Muscle of back (tissue), 11 donors: ENCODE data around the gene GGT1. TPM values are rescaled to one million over a fixed set of nuclear protein-coding genes. Genes with fewer than 3 reads are reported as not detected.
"Not testable (repeated sequence)": the region's sequence is repeated elsewhere in the genome, so short reads cannot be mapped to it uniquely, and the experiment has no call there.

Experiments
- DNase-seq, 3 donors: peaks; one replicate each; pipeline versions ENCODE4 v3.0.0 to v3.0.0-alpha.2; 2013
- polyA plus RNA-seq, 10 donors: library from polyadenylated mRNA; unstranded; fragments of 120-200 nt; gene quantifications; one replicate each; pipeline ENCODE4 v1.2.1, GENCODE V29; 2013; ENCODE audit not compliant: insufficient read length in 10 of 10

GGT1 gene
- polyA plus RNA-seq, 10 donors = 0.88 to 4.4 (median 2.8) TPM

- no peak for DNase-seq
These were observed 7.1 kb upstream of the GGT1 start for GRCh38 chr22:24595863-24596262.

- DNase-seq = not testable (repeated sequence)
These were observed 5.9 kb upstream of the GGT1 start for GRCh38 chr22:24597076-24597475.

- DNase-seq = no peak
These were observed 3.5 kb upstream of the GGT1 start for GRCh38 chr22:24599514-24599913.

- DNase-seq = not testable (repeated sequence)
These were observed 2.9 kb upstream of the GGT1 start for GRCh38 chr22:24599958-24600715.

GRCh38 chr22:24601217-24602104 lies 1.5 kb upstream of the GGT1 start:
- no peak for DNase-seq

- not testable (repeated sequence) for DNase-seq
These were observed 766 bp upstream of the GGT1 start for GRCh38 chr22:24602105-24602749.

- DNase-seq = peak in 1 of 3 donors; percentile 34
These were observed 1.0 kb downstream of the GGT1 start for GRCh38 chr22:24603770-24604629.

GRCh38 chr22:24606340-24606739 lies 3.3 kb downstream of the GGT1 start:
- not testable (repeated sequence) for DNase-seq

GRCh38 chr22:24607429-24607983 lies 4.5 kb downstream of the GGT1 start:
- not testable (repeated sequence) for DNase-seq

GRCh38 chr22:24608327-24608726 lies 5.3 kb downstream of the GGT1 start:
- not testable (repeated sequence) for DNase-seq

- DNase-seq = not testable (repeated sequence)
These were observed 6.9 kb downstream of the GGT1 start for GRCh38 chr22:24609888-24610287.

GRCh38 chr22:24614794-24615193 lies 11.8 kb downstream of the GGT1 start:
- not testable (repeated sequence) for DNase-seq

- DNase-seq = not testable (repeated sequence)
These were observed 18.3 kb downstream of the GGT1 start for GRCh38 chr22:24621244-24621643.

- DNase-seq = not testable (repeated sequence)
These were observed 19.6 kb downstream of the GGT1 start for GRCh38 chr22:24622596-24622995.

- not testable (repeated sequence) for DNase-seq
These were observed 24.9 kb downstream of the GGT1 start for GRCh38 chr22:24627911-24628310.

- DNase-seq = peak in 1 of 3 donors; percentile 11
These were observed 26.1 kb downstream of the GGT1 start for GRCh38 chr22:24629069-24629468.

- DNase-seq = not testable (repeated sequence)
These were observed 27.9 kb downstream of the GGT1 start for GRCh38 chr22:24630812-24631427.

- DNase-seq = peak in 1 of 3 donors; percentile 69
These were observed 28.6 kb downstream of the GGT1 start for GRCh38 chr22:24631430-24632122.

- peak; percentile 14 to 80 (median 22) for DNase-seq
These were observed 29.6 kb downstream of the GGT1 start for GRCh38 chr22:24632642-24633041.
